Neuronal stem cell (in vitro differentiated cells): Measurements from ENCODE around the gene TREX2.

Source experiments
- DNase-seq: peaks from one replicate; pipeline ENCODE4 v3.0.0-alpha.2; 2013; ENCODE audit warnings: low spot score
- H2AFZ ChIP-seq: one replicate; pipeline ENCODE4 v1.6.1; 2013; ENCODE audit warnings: mild to moderate bottlenecking, low read length, inconsistent platforms
- H2AK5ac ChIP-seq: 2 replicates; pipeline ENCODE4 v1.6.1; 2013; ENCODE audit warnings: low read depth, mild to moderate bottlenecking, inconsistent platforms, low read length, moderate library complexity, mixed read lengths
- H2BK120ac ChIP-seq: 2 replicates; pipeline ENCODE4 v1.6.1; 2013; ENCODE audit warnings: low read depth, mild to moderate bottlenecking, inconsistent platforms, low read length, moderate library complexity, mixed read lengths
- H2BK12ac ChIP-seq: one replicate; pipeline ENCODE4 v1.6.1; 2013; ENCODE audit warnings: low read length, inconsistent platforms
- H2BK15ac ChIP-seq: 2 replicates; pipeline ENCODE4 v1.6.1; 2013; ENCODE audit warnings: mild to moderate bottlenecking, low read length, inconsistent platforms, mixed read lengths
- H2BK5ac ChIP-seq: one replicate; pipeline ENCODE4 v1.6.1; 2013; ENCODE audit warnings: inconsistent platforms, mild to moderate bottlenecking, low read length, moderate library complexity
- H3K14ac ChIP-seq: one replicate; pipeline ENCODE4 v1.6.1; 2013; ENCODE audit warnings: low read length, inconsistent platforms
- H3K18ac ChIP-seq: 2 replicates; pipeline ENCODE4 v1.6.1; 2013; ENCODE audit warnings: low read length, inconsistent platforms
- H3K23ac ChIP-seq: 2 replicates; pipeline ENCODE4 v1.6.1; 2013; ENCODE audit warnings: low read depth, mild to moderate bottlenecking, mixed read lengths, low read length, inconsistent platforms; ENCODE audit not compliant: poor library complexity
- H3K27ac ChIP-seq: replicated peaks from 3 replicates; pipeline ENCODE4 v1.5.1; 2013; ENCODE audit warnings: low read length, inconsistent platforms
- H3K27me3 ChIP-seq, 3 experiments: 2 replicates each; pipeline ENCODE4 v1.6.1; 2013; ENCODE audit warnings: low read length in 3 of 3, mild to moderate bottlenecking in 2 of 3, inconsistent platforms in 1 of 3, low read depth in 1 of 3, mixed read lengths in 1 of 3, moderate library complexity in 1 of 3; ENCODE audit not compliant: control insufficient read depth in 3 of 3, insufficient read depth in 3 of 3
- H3K36me3 ChIP-seq, 2 donors: replicated peaks in 1 of 2; 2 replicates each; pipeline ENCODE4 v1.6.1; 2013; ENCODE audit warnings: low read length in 2 of 2; ENCODE audit not compliant: control insufficient read depth in 2 of 2, insufficient read depth in 2 of 2
- H3K4ac ChIP-seq: 2 replicates; pipeline ENCODE4 v1.6.1; 2013; ENCODE audit warnings: inconsistent platforms, mild to moderate bottlenecking, low read length, moderate library complexity
- H3K4me1 ChIP-seq, 2 donors: 1 replicate in 1 of 2; 2 replicates in 1 of 2; pipeline ENCODE4 v1.6.1; 2013; ENCODE audit warnings: low read length in 2 of 2, low read depth in 1 of 2; ENCODE audit not compliant: control insufficient read depth in 2 of 2, insufficient read depth in 1 of 2
- H3K4me2 ChIP-seq: one replicate; pipeline ENCODE4 v1.6.1; 2013; ENCODE audit warnings: mild to moderate bottlenecking, low read length, inconsistent platforms; ENCODE audit not compliant: insufficient read depth, poor library complexity, severe bottlenecking
- H3K4me3 ChIP-seq, 2 donors: 2 replicates each; pipeline ENCODE4 v1.5.1; 2013; ENCODE audit warnings: low read length in 2 of 2, mild to moderate bottlenecking in 2 of 2, inconsistent platforms in 1 of 2, moderate library complexity in 1 of 2
- H3K79me1 ChIP-seq: one replicate; pipeline ENCODE4 v1.6.1; 2013; ENCODE audit warnings: low read depth, mild to moderate bottlenecking, inconsistent platforms, low read length, moderate library complexity
- H3K9ac ChIP-seq: one replicate; pipeline ENCODE4 v1.6.1; 2013; ENCODE audit warnings: mild to moderate bottlenecking, low read depth, low read length, inconsistent platforms; ENCODE audit not compliant: poor library complexity
- H3K9me3 ChIP-seq, 2 donors: replicated peaks in 1 of 2; 2 replicates each; pipeline versions ENCODE3 to v1.6.1; 2013; ENCODE audit warnings: low read length in 2 of 2, mild to moderate bottlenecking in 2 of 2, inconsistent platforms in 1 of 2, low read depth in 1 of 2, mixed read lengths in 1 of 2, moderate library complexity in 1 of 2; ENCODE audit not compliant: control insufficient read depth in 2 of 2, insufficient read depth in 1 of 2
- H4K8ac ChIP-seq: one replicate; pipeline ENCODE4 v1.6.1; 2013; ENCODE audit warnings: low read depth, mild to moderate bottlenecking, inconsistent platforms, low read length, moderate library complexity
- H4K91ac ChIP-seq: one replicate; pipeline ENCODE4 v1.6.1; 2013; ENCODE audit warnings: low read length, low read depth, mild to moderate bottlenecking, inconsistent platforms; ENCODE audit not compliant: poor library complexity
- whole genome bisulfite sequencing, 2 donors: extraction: QIAGEN DNeasy Blood & Tissue Kit; methylation state at CpG; one replicate each; pipeline ENCODE4 v1.1.7; 2013; ENCODE audit warnings: missing lambda C conversion rate in 2 of 2, mixed read lengths in 1 of 2; ENCODE audit not compliant: insufficient read length in 2 of 2, insufficient replicate concordance in 1 of 2; ENCODE audit errors: extremely low coverage in 2 of 2; 5-methylcytosine and 5-hydroxymethylcytosine counted together

TREX2 gene

DNA sequence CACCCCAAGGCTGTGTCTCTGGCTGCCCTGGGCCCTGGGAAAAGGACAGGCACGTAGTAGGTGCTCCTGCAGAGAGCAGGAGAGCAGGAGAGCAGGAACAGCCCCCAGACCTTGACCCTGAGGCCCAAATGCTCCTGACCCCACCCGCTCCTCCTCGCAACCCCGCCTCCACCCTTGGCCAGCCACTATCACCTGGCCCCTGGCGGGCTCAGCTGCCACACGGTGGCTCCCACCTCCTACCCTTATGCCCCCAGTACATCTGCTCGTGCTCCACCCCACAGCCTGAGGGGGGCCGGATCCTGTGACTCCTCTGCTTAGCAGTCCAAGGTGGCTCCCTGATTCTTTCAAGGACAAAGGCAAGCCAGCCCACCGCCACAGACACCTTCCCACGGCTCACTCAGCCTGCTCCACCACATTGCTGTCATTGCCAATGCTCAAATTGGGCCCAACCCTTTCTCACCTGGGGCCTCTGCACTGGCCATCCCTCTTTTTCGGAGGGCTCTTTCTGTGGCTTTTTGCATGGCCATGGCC, 30.0 kb upstream of the TREX2 start:
- Histone ChIP-seq H3K27ac (no peak overlapping the region), H3K14ac (no peak overlapping the region), H3K18ac (no peak overlapping the region), H2BK5ac (no peak overlapping the region), H4K91ac (no peak overlapping the region), H3K4me2 (no peak overlapping the region), H3K4me1 (peaks cover 0 to 6% of the 10 kb centered on the region in 2 donors), H2BK15ac (no peak overlapping the region), H3K4me3 (no peak overlapping the region), H3K4ac (no peak overlapping the region), H3K27me3 (peaks cover 0 to 50% (median 8%) of the 10 kb centered on the region in 3 experiments), H4K8ac (no peak overlapping the region), H3K36me3 (no peaks in the 10 kb centered on the region), H2BK120ac (no peak overlapping the region), H3K79me1 (no peaks in the 10 kb centered on the region), H2AFZ (no peak overlapping the region), H3K23ac (no peak overlapping the region), H2BK12ac (no peak overlapping the region), H3K9ac (no peak overlapping the region), H2AK5ac (peak overlapping the region; percentile 45), H3K9me3 (no peaks in the 10 kb centered on the region)
- DNase-seq: no peak
- WGBS, 2 donors: no CpG with 5 or more reads among the region's 11 CpGs

DNA sequence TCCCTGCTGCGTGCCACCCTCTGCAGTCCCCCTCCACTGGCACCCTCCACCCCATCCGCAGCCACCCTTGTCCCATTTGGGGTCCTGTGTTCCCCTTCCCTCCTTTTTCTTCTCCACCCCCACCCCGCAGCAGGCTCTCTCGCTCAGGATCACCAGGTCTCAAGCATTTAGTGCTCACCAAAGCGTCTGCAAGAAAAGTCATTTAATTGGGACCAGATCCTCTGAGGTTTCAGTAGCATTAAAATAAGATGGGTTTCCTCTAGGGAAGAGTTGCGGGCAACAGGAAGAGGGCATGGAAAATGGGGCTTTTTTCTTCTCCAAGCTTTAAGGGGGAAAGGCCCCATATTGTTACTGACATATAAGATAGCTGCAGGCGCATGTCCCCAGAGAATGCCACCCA, 29.4 kb upstream of the TREX2 start:
- Histone ChIP-seq H3K27ac (no peak overlapping the region), H3K4me1 (peaks cover 0 to 6% of the 10 kb centered on the region in 2 donors), H3K14ac (no peak overlapping the region), H3K79me1 (no peaks in the 10 kb centered on the region), H2BK12ac (no peak overlapping the region), H3K9me3 (no peaks in the 10 kb centered on the region), H3K9ac (no peak overlapping the region), H3K4ac (no peak overlapping the region), H2BK5ac (no peak overlapping the region), H3K18ac (peak overlapping the region; percentile 80), H4K91ac (no peak overlapping the region), H4K8ac (no peak overlapping the region), H3K4me2 (peak overlapping the region; percentile 11), H2AFZ (no peak overlapping the region), H3K27me3 (peaks cover 0 to 50% (median 8%) of the 10 kb centered on the region in 3 experiments), H2AK5ac (no peak overlapping the region), H3K36me3 (no peaks in the 10 kb centered on the region), H3K23ac (no peak overlapping the region), H2BK120ac (peak overlapping the region; percentile 61), H3K4me3 (no peak overlapping the region), H2BK15ac (no peak overlapping the region)
- no CpG with 5 or more reads among the region's 7 CpGs for WGBS, 2 donors
- DNase-seq: no peak

DNA sequence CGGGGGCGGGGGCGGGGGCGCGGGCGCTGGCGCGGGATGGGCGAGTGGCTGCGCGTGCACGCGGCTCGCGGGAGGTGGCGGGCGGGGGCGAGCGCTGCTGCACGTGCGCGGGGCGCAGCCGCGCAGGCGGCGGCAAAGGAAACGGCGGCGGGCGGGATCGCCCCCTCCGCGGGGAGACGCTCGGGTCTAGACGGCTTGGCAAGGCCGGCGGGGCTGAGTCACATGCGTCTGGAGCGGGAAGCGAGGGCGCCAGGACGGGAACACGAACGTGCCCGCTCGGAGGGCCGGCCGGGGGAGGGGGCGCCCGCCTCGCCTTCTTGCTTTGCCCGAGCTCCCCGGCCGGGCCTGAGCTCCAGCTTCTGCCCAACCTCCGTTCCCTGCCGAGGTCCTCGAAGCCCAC, 28.9 kb upstream of the TREX2 start:
- Histone ChIP-seq H2AFZ (peak overlapping the region; percentile 29), H3K36me3 (no peaks in the 10 kb centered on the region), H3K4me3 (no peak overlapping the region), H3K23ac (peak overlapping the region; percentile 31), H3K27me3 (peaks cover 0 to 47% (median 8%) of the 10 kb centered on the region in 3 experiments), H2BK15ac (no peak overlapping the region), H3K27ac (no peak overlapping the region), H2BK12ac (no peak overlapping the region), H3K4me1 (peaks cover 0 to 6% of the 10 kb centered on the region in 2 donors), H2BK120ac (peak overlapping the region; percentile 61), H3K4ac (no peak overlapping the region), H3K9me3 (no peaks in the 10 kb centered on the region), H3K79me1 (no peaks in the 10 kb centered on the region), H3K9ac (peak overlapping the region; percentile 21), H4K91ac (no peak overlapping the region), H3K4me2 (peak overlapping the region; percentile 40), H3K14ac (no peak overlapping the region), H4K8ac (no peak overlapping the region), H2BK5ac (no peak overlapping the region), H2AK5ac (no peak overlapping the region), H3K18ac (peak overlapping the region; percentile 80)
- DNase-seq: no peak
- no CpG with 5 or more reads among the region's 59 CpGs for WGBS, 2 donors

DNA sequence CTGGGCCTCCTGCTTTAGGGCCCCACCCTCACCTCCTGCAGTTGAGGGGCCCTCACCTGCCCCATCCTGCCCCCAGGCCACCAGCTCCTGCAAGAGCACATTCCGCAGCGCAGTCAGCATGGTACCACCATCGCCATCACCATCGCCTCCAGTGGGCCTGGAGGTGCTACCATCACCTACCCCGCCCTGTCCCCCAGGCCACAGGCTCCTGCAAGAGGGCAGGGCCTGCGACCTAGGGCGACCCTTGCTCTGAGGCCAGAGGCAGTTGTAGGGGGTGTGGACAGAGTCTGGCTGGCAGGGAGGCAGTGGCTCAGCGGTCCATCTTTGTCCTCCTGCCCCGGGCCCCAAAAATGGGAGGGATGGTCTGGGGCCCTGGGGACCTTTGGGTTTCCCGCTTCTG, 28.4 kb upstream of the TREX2 start:
- H3K27ac ChIP-seq: no peak overlapping the region
- no peak overlapping the region for H2BK15ac ChIP-seq
- H3K14ac ChIP-seq: no peak overlapping the region
- H4K91ac ChIP-seq: no peak overlapping the region
- no peaks in the 10 kb centered on the region for H3K36me3 ChIP-seq
- H3K4me3 ChIP-seq: no peak overlapping the region
- peaks cover 0 to 47% (median 8%) of the 10 kb centered on the region in 3 experiments for H3K27me3 ChIP-seq
- no peak overlapping the region for H2AFZ ChIP-seq
- no peak overlapping the region for H3K4me2 ChIP-seq
- whole genome bisulfite sequencing, 2 donors: no CpG with 5 or more reads among the region's 10 CpGs
- H2BK120ac ChIP-seq: no peak overlapping the region
- no peak overlapping the region for H3K9ac ChIP-seq
- no peaks in the 10 kb centered on the region for H3K9me3 ChIP-seq
- no peak overlapping the region for H3K23ac ChIP-seq
- no peak overlapping the region for H2BK5ac ChIP-seq
- no peak for DNase-seq
- H2BK12ac ChIP-seq: peak overlapping the region; percentile 22
- H2AK5ac ChIP-seq: peak overlapping the region; percentile 81
- H4K8ac ChIP-seq: no peak overlapping the region
- H3K4ac ChIP-seq: no peak overlapping the region
- H3K18ac ChIP-seq: peak overlapping the region; percentile 87
- peaks cover 0 to 6% of the 10 kb centered on the region in 2 donors for H3K4me1 ChIP-seq
- H3K79me1 ChIP-seq: no peaks in the 10 kb centered on the region
